GM21619 (cell line): ENCODE results near the gene KCNJ11.

Experiments
- ATAC-seq: cut with Tn5 transposase; IDR thresholded peaks from one replicate; pipeline ENCODE4 v1.9.1; 2021; ENCODE audit not compliant: unreplicated experiment

The KCNJ11 gene

GRCh38 chr11:17369094-17369493 lies 19.4 kb downstream of the KCNJ11 start:
- ATAC-seq = no peak

- no peak for ATAC-seq
Measured at GRCh38 chr11:17368551-17368950, 19.9 kb downstream of the KCNJ11 start.

DNA sequence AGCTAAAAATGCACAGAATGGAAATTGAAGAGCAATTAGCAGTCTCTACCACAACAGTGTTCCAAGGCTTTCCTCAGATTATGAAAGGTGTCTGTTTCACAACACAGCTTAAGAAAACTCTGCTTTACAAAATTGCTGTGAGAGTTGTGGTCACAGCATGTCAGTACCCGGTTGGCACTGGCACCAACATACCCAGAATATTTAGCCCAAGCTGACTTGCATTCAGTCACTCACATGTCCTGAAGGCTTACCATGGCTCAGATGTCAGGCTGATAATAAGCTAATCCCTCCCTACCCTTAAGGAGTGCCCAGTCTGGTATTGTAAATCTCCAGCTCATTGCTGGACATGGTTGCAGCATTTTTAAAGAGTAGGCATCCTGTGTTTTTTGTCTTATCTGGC lies 22.0 kb downstream of the KCNJ11 start:
- no peak for ATAC-seq

- ATAC-seq = peak; percentile 35
Measured at GRCh38 chr11:17354601-17354991, 33.9 kb downstream of the KCNJ11 start.

DNA sequence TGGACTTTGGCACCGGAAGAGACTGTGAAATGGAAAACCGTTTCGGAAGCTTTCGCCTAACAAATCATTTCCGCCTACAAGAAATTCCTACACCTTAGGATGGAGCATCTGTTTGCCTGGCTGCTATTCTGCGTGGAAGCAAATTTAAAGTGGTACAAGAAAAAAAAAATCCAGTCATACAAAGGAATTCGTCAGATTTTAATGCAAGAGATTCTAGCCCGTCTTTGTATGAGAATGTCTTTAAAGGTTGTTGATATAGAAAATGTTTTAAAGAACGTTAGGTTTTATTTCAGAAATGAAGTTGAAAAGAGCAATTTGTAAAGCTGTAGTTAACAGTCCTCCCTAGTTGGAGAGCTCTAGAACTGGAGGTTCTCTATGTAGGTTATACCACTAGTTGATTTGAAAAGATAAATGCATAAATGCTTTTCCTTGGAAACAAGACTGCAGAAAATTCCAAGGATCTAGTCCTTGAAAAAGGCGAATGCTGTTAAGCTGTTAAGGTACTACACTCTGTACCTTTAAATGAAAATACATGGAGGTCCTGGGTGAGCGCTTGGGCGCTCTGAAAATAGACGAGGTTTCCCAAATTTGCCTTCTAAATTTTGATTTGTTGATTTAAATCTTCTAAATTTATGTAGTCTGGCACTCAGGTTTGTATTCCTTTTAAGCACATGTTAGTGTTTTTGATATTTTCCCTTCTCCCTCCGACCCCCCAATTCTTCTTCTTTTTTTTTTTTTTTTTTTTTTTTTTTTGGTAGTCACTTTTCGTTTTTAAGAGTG lies 34.4 kb downstream of the KCNJ11 start:
- ATAC-seq = no peak

GRCh38 chr11:17352950-17353820 lies 35.3 kb downstream of the KCNJ11 start:
- no peak for ATAC-seq

- ATAC-seq = no peak
Measured at GRCh38 chr11:17351510-17352176, 36.8 kb downstream of the KCNJ11 start, which contains the start of gene NCR3LG1. TSS of gene NCR3LG1 (plus strand) at chr11:17351800. CDS start at chr11:17351970, 170 bp downstream.

- no peak for ATAC-seq
Measured at GRCh38 chr11:17351172-17351509, 37.3 kb downstream of the KCNJ11 start.

- ATAC-seq = no peak
Measured at GRCh38 chr11:17350455-17351171, 37.8 kb downstream of the KCNJ11 start.

DNA sequence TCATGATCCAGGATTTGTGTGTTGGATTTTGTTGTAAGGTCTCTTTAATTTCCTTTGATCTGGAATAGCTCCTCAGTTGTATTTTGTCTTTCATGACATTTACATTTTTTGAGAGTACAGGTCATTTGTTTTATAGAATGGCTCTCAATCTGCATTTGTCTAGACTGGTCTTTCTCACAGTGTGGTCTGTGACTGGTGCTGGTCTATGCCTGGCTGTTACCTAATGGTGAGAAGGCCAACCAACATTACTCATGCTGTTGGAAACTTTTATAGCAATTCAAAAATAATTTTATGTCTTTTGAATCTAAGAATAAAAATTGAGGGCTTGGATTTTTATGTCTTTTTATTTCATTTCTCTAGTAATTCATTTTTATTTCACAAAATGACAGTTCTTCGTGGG lies 40.8 kb downstream of the KCNJ11 start:
- no peak for ATAC-seq

- ATAC-seq = no peak
Measured at GRCh38 chr11:17343907-17344306, 44.6 kb downstream of the KCNJ11 start.

DNA sequence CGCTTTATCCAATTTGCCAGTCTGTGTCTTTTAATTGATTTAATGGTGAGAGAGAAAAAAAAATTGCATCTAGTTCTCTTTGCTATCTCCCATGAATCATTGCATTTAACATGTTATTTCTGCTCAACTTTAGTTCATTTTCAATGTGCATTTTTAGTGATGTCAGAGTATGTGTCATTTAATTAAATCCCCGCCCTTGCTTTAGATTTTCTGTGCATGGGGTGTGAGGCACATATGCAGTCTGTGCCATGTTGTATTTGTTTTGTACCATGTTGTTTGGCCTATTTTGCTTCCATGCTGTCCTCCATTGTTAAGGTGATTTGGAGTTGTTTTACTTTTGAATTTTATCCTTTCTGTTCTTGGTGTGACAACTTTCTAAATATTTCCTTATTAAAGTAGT lies 45.2 kb downstream of the KCNJ11 start:
- no peak for ATAC-seq
